Measurements from ENCODE around the gene TMEM245.

Gene TMEM245

DNA sequence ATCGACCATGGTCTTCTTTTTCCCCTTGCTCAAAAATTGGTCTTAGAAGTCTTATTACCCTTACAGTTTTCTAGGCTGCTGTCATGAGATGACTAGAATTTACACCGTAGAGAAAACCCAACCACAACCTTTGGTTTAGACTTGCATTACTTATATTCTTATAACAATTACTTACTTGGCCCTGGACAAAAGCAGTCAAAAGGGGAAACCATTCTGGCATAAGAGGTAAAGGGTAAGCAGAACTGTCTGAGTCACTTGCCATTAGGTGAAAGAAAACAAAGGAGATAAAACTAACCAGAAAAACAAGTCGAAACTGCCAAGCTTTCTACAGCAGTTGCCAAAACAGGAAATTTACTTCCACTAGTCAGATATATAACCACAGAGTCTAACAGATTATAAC is 17.9 kb downstream of the TMEM245 start:
- peak; percentile 80 for DNase-seq (ENCODE audit: low read depth)
- no peak overlapping the region for H3K4me3 ChIP-seq (ENCODE audit: control insufficient read depth, low read depth, low read length)
- TF ChIP-seq, protein P1, sequence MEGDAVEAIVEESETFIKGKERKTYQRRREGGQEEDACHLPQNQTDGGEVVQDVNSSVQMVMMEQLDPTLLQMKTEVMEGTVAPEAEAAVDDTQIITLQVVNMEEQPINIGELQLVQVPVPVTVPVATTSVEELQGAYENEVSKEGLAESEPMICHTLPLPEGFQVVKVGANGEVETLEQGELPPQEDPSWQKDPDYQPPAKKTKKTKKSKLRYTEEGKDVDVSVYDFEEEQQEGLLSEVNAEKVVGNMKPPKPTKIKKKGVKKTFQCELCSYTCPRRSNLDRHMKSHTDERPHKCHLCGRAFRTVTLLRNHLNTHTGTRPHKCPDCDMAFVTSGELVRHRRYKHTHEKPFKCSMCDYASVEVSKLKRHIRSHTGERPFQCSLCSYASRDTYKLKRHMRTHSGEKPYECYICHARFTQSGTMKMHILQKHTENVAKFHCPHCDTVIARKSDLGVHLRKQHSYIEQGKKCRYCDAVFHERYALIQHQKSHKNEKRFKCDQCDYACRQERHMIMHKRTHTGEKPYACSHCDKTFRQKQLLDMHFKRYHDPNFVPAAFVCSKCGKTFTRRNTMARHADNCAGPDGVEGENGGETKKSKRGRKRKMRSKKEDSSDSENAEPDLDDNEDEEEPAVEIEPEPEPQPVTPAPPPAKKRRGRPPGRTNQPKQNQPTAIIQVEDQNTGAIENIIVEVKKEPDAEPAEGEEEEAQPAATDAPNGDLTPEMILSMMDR (conservative IDR thresholded peaks at IDR 0.05; ENCODE audit: control insufficient read depth, insufficient read depth, low read depth, low read length): no peak

DNA sequence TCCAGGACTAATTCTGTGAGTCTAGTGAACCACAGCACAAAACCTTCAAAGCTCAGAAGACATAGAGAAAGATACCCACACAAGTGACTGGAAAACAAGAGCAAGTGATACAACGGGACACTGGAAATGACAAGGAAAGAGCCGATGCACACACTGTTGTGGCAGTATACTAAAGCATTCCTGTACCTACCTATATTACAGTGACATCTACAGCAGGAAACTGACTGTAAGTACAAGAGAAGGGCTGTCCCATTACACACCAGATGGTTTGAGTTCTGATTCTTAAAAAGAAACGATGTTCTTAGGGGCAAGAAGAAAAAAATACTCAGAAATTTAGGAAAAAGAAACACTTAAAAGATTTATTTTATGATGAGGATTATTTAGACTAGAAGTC is 18.5 kb downstream of the TMEM245 start:
- TF ChIP-seq, protein P1 (conservative IDR thresholded peaks at IDR 0.05; ENCODE audit: control insufficient read depth, insufficient read depth, low read depth, low read length): no peak
- no peak for DNase-seq (ENCODE audit: low read depth)
- H3K4me3 ChIP-seq (ENCODE audit: control insufficient read depth, low read depth, low read length): no peak overlapping the region

DNA sequence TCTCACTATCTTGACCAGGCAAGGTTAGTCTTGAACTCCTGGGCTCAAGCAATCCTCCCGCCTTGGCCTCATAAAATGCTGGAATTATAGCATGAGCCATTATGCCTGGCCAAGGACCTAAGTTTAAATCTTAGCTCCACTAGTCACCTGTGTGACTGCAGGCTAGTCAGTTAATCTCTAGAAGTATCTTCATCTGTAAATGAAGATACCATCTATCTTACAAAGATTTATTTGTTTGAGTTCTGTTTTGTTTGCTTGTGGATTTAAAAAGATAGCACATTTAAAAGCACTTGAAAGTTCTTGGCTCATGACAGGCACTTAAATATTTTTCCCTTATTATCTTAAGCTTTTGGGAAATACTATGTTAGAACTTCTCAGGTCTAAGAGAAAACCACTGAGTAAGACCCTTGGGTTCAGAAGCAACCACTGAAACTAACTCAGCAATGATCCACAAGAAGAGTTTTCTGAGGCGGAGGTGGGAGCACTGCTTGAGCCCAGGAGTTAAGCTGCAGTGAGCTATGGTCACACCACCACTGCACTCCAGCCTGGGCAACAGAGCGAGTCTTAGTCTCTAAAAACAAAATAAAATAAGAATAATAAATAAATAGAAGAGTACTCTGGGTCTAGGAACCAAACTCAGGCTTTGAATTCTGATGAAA is 19.1 kb downstream of the TMEM245 start:
- TF ChIP-seq, protein P1 (conservative IDR thresholded peaks at IDR 0.05; ENCODE audit: control insufficient read depth, insufficient read depth, low read depth, low read length): no peak
- DNase-seq (ENCODE audit: low read depth): no peak
- H3K4me3 ChIP-seq (ENCODE audit: control insufficient read depth, low read depth, low read length): no peak overlapping the region

DNA sequence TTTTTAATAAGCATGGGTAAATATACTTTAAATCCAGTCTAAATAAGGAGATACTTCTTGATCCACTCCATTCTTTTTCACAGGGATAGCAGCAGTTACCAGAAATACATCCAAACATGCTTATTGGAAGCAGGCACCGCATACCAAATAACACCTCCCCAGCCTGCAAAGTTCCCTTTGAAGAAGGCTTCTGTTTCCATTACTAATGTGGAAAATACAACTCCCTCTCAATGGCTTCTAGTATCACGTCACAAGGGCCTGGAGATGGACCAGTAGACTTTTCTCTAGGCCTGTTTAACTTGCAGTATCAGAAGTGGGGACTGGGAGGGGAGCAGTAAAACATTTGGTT is 20.8 kb downstream of the TMEM245 start:
- TF ChIP-seq, protein P1 (conservative IDR thresholded peaks at IDR 0.05; ENCODE audit: control insufficient read depth, insufficient read depth, low read depth, low read length): no peak
- DNase-seq (ENCODE audit: low read depth): peak; percentile 31

DNA sequence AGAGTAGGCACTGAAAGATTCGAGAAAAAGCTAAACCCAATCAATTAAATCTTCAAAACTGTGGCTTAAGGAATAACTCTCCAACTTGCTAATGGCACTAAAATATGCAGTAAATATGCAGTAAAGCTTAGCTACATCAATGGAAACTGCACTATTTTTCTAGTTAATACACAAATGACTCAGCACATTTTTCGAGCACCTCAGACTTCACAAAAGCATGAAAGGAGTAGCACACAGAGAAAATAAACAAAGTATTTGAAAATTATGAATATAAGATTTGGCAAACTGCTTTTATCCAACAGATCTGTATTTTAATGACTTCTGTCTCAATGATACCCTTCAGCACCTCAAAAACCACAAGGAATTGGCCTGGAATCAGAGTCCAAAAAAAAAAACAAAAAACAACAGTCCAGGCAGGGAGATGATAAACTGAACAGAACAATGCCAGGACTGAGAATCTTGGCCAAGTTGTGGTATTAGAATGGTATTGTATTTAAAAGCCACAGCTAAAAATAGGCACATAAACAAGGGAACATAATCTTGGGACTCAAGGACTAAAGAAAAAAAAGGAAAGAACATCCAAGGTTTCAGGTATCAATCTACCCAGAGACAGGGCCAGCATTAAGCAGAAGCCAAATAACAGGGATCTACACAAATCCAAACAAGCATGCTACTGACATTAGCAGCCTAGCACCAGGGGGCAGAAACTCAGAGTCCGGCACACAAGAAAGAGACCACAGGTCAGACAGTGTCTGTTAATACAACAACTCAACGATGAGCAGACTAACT is 21.4 kb downstream of the TMEM245 start:
- H3K4me3 ChIP-seq (ENCODE audit: control insufficient read depth, low read depth, low read length): no peak overlapping the region
- DNase-seq (ENCODE audit: low read depth): peak; percentile 85

More for the DNA sequence above, 20.8 kb downstream of the TMEM245 start:
- H3K4me3 ChIP-seq (ENCODE audit: control insufficient read depth, low read depth, low read length): no peak overlapping the region

DNA sequence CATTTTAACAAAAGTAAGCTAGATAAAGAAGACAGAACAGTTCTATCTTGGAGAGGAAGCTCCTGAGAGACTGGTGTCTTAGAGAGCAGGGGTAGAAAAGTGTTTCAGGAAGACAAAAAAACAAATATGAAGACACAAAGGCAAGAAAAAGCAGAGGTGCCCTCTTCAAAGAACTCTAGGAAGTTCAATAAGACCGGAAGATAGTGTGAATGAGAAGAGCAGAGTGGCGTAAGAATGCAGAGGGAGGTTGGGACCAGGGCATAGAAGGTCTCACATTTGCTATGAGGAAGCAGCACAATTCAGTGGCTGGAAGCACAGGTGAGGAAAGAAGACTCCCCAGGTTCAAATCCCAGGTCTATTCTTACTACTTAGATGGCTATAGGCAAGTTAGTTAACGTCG is 22.6 kb downstream of the TMEM245 start:
- no peak for DNase-seq (ENCODE audit: low read depth)
- TF ChIP-seq, protein P1 (conservative IDR thresholded peaks at IDR 0.05; ENCODE audit: control insufficient read depth, insufficient read depth, low read depth, low read length): no peak
- H3K4me3 ChIP-seq (ENCODE audit: control insufficient read depth, low read depth, low read length): no peak overlapping the region

More for the DNA sequence above, 21.4 kb downstream of the TMEM245 start:
- TF ChIP-seq, protein P1 (conservative IDR thresholded peaks at IDR 0.05; ENCODE audit: control insufficient read depth, insufficient read depth, low read depth, low read length): peak; percentile 47

Measured in fibroblast of mammary gland (primary cell).